HG02943 (cell line): ENCODE results near the gene SYNJ1.
"Not testable (repeated sequence)": the region's sequence is repeated elsewhere in the genome, so short reads cannot be mapped to it uniquely, and the experiment has no call there.

Experiments used
- ATAC-seq: cut with Tn5 transposase; IDR thresholded peaks from one replicate; pipeline ENCODE4 v1.9.1; 2021; ENCODE audit warnings: mild to moderate bottlenecking, low read depth, moderate library complexity; ENCODE audit not compliant: unreplicated experiment

SYNJ1 gene

GRCh38 chr21:32641710-32642698 lies 85.8 kb downstream of the SYNJ1 start:
- no peak for ATAC-seq

- ATAC-seq = no peak
Observed at GRCh38 chr21:32626621-32627196, 101.1 kb downstream of the SYNJ1 start.

- not testable (repeated sequence) for ATAC-seq
Observed at GRCh38 chr21:32618218-32618617, 109.6 kb downstream of the SYNJ1 start.

GRCh38 chr21:32613436-32614043 lies 114.3 kb downstream of the SYNJ1 start:
- ATAC-seq = no peak

GRCh38 chr21:32612999-32613337 lies 114.8 kb downstream of the SYNJ1 start:
- ATAC-seq = no peak

GRCh38 chr21:32612075-32612998 lies 115.5 kb downstream of the SYNJ1 start, which contains the start of gene CFAP298:
CFAP298 (minus strand) TSS chr21:32612377; CDS start chr21:32612243, 134 bp downstream.
- ATAC-seq = peak; percentile 96

GRCh38 chr21:32611471-32611997 lies 116.3 kb downstream of the SYNJ1 start:
- ATAC-seq = peak; percentile 14

- not testable (repeated sequence) for ATAC-seq
Observed at GRCh38 chr21:32610940-32611339, 116.9 kb downstream of the SYNJ1 start.

GRCh38 chr21:32608851-32609250 lies 119.0 kb downstream of the SYNJ1 start:
- ATAC-seq = no peak

- no peak for ATAC-seq
Observed at GRCh38 chr21:32605469-32605868, 122.3 kb downstream of the SYNJ1 start.

- no peak for ATAC-seq
Observed at GRCh38 chr21:32604464-32604863, 123.3 kb downstream of the SYNJ1 start.

GRCh38 chr21:32603131-32603530 lies 124.7 kb downstream of the SYNJ1 start:
- ATAC-seq = no peak

- ATAC-seq = no peak
Observed at GRCh38 chr21:32602099-32602498, 125.7 kb downstream of the SYNJ1 start.

GRCh38 chr21:32599526-32599925 lies 128.3 kb downstream of the SYNJ1 start:
- ATAC-seq = no peak

GRCh38 chr21:32599091-32599490 lies 128.7 kb downstream of the SYNJ1 start:
- ATAC-seq = no peak

GRCh38 chr21:32597205-32597604 lies 130.6 kb downstream of the SYNJ1 start:
- ATAC-seq = no peak

- ATAC-seq = no peak
Observed at GRCh38 chr21:32595431-32595830, 132.4 kb downstream of the SYNJ1 start.

GRCh38 chr21:32593690-32594089 lies 134.1 kb downstream of the SYNJ1 start:
- no peak for ATAC-seq

GRCh38 chr21:32592929-32593502 lies 134.8 kb downstream of the SYNJ1 start:
- no peak for ATAC-seq

- ATAC-seq = no peak
Observed at GRCh38 chr21:32590130-32590529, 137.7 kb downstream of the SYNJ1 start.
